Measurements from ENCODE around the gene KLF6.

Gene KLF6

DNA sequence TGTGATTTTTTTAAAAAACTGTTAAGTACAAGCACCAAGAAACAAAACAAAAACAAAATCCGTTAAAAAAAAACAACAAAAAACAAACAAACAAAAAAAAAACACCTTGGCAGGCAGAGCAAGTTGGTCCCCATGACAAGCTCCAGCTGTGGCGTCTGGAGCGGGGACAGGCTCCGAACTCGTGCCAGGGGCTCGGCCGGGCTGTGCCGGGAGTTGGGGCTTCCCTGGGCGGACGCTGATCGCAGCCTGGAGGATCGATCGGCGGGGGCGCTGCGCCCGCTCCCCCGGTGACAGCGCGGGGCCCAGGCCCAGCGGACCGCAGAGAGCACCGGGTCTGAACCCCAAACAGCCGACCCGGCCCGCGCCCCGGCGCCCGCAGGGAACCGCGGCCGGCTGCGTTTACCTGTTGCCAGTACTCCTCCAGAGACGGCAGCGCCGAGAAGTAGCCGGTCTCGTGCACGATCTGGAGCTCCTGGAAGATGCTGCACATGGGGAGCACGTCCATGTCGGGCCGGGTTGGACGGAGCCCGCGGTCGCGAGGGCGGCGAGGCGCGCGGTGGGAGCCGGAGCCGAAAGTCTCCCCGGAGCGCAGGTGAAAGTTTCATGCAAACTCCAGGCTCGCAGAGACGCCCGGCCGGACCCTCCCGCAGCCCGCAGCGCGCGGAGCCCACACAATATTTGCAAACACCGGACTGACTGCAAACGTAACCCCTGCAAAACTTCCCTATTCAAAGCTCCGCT, at the start of gene KLF6:
KLF6 (minus strand) TSS at position 700 of the 741 bp plus-strand sequence; CDS start at position 505, 195 bp downstream.
- no peaks in the 10 kb centered on the region for H3K27me3 ChIP-seq (ENCODE audit: insufficient read depth, low read depth)

DNA sequence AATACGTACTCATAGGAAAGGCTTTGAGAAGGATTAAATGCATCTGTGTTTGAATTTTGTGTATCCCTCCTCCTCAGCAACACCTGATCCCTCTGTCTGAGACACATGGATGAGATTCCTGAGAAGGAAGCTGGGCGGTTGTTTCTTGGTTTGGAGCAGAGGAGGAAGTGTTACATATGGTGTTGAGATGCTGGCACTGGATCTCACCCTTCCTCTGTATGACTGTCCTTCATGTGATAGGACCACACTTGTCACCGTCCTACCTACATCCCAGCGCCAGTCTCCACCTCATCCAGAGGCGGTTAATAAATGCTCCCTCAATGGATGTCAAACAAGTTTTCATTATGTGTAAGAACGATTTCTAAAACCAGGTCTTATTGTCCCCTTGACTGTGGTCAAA, 49.4 kb upstream of the KLF6 start:
- Histone ChIP-seq H3K36me3 (ENCODE audit: insufficient read depth) (no peaks in the 10 kb centered on the region), H3K4me2 (no peak overlapping the region), H3K9ac (no peak overlapping the region), H2AFZ (ENCODE audit: low read depth) (no peak overlapping the region), H3K4me1 (ENCODE audit: low read depth, poor library complexity, severe bottlenecking) (peaks cover 42% of the 10 kb centered on the region), H3K27ac (no peak overlapping the region), H3K4me3 (IDR thresholded peaks at IDR 0.05; ENCODE audit: insufficient read depth, low read depth, low read length) (no peak overlapping the region), H3K79me2 (ENCODE audit: insufficient read depth, low read depth) (no peaks in the 10 kb centered on the region), H4K20me1 (ENCODE audit: insufficient read depth) (no peaks in the 10 kb centered on the region), H3K27me3 (ENCODE audit: insufficient read depth, low read depth) (no peaks in the 10 kb centered on the region)
- TF ChIP-seq, protein P1, sequence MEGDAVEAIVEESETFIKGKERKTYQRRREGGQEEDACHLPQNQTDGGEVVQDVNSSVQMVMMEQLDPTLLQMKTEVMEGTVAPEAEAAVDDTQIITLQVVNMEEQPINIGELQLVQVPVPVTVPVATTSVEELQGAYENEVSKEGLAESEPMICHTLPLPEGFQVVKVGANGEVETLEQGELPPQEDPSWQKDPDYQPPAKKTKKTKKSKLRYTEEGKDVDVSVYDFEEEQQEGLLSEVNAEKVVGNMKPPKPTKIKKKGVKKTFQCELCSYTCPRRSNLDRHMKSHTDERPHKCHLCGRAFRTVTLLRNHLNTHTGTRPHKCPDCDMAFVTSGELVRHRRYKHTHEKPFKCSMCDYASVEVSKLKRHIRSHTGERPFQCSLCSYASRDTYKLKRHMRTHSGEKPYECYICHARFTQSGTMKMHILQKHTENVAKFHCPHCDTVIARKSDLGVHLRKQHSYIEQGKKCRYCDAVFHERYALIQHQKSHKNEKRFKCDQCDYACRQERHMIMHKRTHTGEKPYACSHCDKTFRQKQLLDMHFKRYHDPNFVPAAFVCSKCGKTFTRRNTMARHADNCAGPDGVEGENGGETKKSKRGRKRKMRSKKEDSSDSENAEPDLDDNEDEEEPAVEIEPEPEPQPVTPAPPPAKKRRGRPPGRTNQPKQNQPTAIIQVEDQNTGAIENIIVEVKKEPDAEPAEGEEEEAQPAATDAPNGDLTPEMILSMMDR (conservative IDR thresholded peaks at IDR 0.05; ENCODE audit: low read depth, low read length) = no peak

More for the DNA sequence above, at the start of gene KLF6:
- Histone ChIP-seq H3K9ac (peak within 1 kb of the TSS; percentile 98), H2AFZ (ENCODE audit: low read depth) (peak within 1 kb of the TSS; percentile 28; the same call in 1 of the 2 replicates), H3K4me2 (peak within 1 kb of the TSS; percentile 89), H3K79me2 (ENCODE audit: insufficient read depth, low read depth) (peaks cover 53% of the 10 kb centered on the region), H3K27ac (peak within 1 kb of the TSS; percentile 95), H3K4me3 (IDR thresholded peaks at IDR 0.05; ENCODE audit: insufficient read depth, low read depth, low read length) (no peak within 1 kb of the TSS), H4K20me1 (ENCODE audit: insufficient read depth) (peaks cover 10% of the 10 kb centered on the region; the same call in 1 of the 2 replicates), H3K36me3 (ENCODE audit: insufficient read depth) (peaks cover 21% of the 10 kb centered on the region), H3K4me1 (ENCODE audit: low read depth, poor library complexity, severe bottlenecking) (peaks cover 34% of the 10 kb centered on the region)
- TF ChIP-seq, protein P1 (conservative IDR thresholded peaks at IDR 0.05; ENCODE audit: low read depth, low read length) = no peak

DNA sequence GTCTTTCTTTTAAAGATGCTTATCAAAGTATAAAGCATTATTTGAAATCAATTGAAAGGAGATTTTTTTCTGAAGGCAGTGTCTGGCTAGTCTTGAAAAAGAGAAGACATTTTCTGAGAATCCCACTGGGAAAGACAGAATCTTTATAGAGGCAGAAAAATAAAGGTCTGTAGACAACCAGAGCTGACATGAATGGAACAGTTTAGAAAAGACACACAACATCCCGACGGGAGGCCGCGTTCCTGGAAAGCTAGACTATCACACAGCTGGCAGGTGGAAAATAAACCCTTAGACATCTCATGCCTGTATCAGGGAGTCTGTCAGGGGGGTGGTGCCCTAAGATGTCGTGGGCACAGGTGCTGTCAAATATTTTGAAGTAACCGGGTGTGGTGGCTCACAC, 48.0 kb upstream of the KLF6 start:
- Histone ChIP-seq H3K4me1 (ENCODE audit: low read depth, poor library complexity, severe bottlenecking) (peaks cover 56% of the 10 kb centered on the region), H3K27me3 (ENCODE audit: insufficient read depth, low read depth) (no peaks in the 10 kb centered on the region), H3K9ac (no peak overlapping the region), H3K4me2 (peak overlapping the region; percentile 49), H2AFZ (ENCODE audit: low read depth) (no peak overlapping the region), H3K36me3 (ENCODE audit: insufficient read depth) (no peaks in the 10 kb centered on the region), H4K20me1 (ENCODE audit: insufficient read depth) (no peaks in the 10 kb centered on the region), H3K27ac (no peak overlapping the region), H3K79me2 (ENCODE audit: insufficient read depth, low read depth) (no peaks in the 10 kb centered on the region), H3K4me3 (IDR thresholded peaks at IDR 0.05; ENCODE audit: insufficient read depth, low read depth, low read length) (no peak overlapping the region)
- TF ChIP-seq, protein P1 (conservative IDR thresholded peaks at IDR 0.05; ENCODE audit: low read depth, low read length) = no peak

DNA sequence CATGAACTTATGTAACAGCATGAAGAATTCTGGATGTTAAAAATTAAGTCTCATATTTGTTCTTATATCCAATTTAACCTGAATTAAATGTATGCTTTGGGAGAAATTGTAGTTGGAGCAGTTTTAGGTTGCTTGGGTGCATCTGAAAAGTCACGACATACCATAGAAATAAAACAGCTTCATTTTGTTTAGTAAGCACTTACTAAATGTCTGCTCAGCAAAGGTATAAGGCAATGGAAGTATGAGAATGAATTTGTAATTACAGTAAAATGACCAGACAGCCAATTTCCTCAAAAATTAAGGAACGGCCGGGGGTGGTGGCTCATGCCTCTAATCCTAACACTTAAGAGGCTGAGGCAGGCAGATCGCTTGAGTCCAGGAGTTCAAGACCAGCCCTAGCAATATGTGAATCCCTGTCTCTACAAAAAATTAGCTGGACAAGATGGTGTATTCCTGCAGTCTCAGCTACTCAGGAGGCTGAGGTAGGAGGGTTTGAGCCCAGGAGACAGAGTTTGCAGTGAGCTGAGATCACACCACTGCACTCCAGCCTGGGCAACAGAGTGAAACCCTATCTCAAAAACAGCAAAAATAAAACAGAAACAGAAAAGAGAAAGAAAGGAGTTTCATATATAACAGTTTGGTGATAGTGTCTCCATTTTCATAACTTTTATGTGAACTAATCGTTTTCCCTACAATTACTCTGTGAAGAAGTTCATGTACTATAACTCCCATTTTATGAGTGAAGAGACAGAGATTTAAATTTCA, 47.2 kb upstream of the KLF6 start:
- Histone ChIP-seq H3K79me2 (ENCODE audit: insufficient read depth, low read depth) (no peaks in the 10 kb centered on the region), H3K27ac (no peak overlapping the region; the same call in 1 of the 2 replicates), H2AFZ (ENCODE audit: low read depth) (no peak overlapping the region), H3K4me1 (ENCODE audit: low read depth, poor library complexity, severe bottlenecking) (peaks cover 57% of the 10 kb centered on the region), H3K27me3 (ENCODE audit: insufficient read depth, low read depth) (no peaks in the 10 kb centered on the region), H3K9ac (no peak overlapping the region), H3K4me2 (peak overlapping the region; percentile 49), H3K36me3 (ENCODE audit: insufficient read depth) (no peaks in the 10 kb centered on the region), H3K4me3 (IDR thresholded peaks at IDR 0.05; ENCODE audit: insufficient read depth, low read depth, low read length) (no peak overlapping the region), H4K20me1 (ENCODE audit: insufficient read depth) (no peaks in the 10 kb centered on the region)
- TF ChIP-seq, protein P1 (conservative IDR thresholded peaks at IDR 0.05; ENCODE audit: low read depth, low read length) = no peak

All from KMS-11 (cell line).